GM18499 (cell line): Measurements from ENCODE around the gene BEST1.
"Not testable (repeated sequence)": the region's sequence is repeated elsewhere in the genome, so short reads cannot be mapped to it uniquely, and the experiment has no call there.

Experiments used
- ATAC-seq: cut with Tn5 transposase; IDR thresholded peaks from one replicate; pipeline ENCODE4 v1.9.1; 2021; ENCODE audit warnings: moderate number of reproducible peaks; ENCODE audit not compliant: insufficient read depth, unreplicated experiment

BEST1 gene

DNA sequence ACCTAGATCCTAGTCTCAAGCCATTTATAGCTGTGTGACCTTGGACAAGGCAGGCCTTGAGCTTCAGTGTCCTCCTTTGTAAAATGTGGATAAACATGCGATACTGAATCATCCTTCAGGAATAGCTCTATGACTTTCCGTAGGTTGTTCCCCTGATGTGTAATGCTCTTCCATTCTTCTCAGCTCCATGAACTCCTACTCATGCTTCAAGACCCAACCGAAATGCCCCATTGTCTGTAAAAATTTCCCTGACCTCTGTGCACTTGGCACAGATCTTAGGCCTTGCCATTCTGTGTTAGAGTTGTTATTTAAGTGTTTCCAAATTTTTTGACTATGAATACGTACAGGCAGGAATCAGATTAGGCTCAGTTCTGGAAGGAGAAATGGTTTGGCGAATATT, 3.3 kb upstream of the BEST1 start:
- no peak for ATAC-seq

DNA sequence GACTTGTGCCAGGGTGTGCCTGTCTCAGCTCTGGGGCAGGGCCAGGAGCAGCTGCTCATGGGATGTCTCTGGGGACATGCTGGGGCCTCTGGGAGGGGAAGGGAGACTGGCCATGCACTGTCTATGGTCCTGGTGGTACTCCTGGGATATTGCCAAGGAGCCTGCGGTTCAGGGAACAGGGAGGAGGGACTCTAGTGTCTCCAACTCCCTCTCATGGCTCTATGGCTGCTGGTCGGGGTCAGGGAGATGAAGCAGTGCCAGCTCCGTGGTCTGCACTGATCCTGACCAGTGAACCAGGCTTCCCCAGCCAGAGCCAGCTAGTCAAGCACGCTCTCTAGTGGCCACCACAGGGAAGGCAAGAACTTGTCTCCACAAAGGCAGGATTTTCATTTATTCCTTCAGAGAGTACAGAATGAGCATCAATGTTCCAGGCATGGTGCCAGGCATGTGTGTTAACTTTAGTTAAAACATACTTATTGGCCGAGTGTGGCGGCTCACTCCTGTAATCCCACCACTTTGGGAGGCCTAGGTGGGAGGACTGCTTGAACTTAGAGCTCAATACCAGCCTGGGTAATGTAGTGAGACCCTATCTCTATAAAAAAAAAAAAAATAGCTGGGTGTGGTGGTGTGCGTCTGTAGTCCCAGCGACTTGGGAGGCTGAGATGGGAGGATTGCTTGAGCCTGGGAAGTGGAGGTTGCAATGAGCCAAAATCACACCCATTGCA, 2.5 kb upstream of the BEST1 start:
- no peak for ATAC-seq

DNA sequence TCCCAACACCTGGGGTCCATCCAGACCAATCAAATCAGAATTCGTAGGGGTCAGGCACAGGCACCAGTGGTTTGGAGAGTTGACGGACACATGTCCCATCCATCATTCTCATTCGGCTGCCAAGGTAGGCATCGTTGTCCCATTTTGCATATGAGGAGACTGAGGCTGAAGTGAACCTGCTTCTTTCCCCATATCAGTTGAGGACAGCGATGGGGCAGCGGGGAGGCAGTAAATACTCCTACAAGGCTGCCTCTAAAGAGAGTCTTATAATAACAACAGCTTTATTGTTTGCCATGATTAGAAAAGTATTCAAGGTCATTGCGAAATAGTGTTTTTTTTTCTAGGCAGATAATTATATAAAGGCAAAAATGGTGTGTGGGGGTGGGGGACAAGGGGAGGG, 1.6 kb upstream of the BEST1 start:
- ATAC-seq: no peak

DNA sequence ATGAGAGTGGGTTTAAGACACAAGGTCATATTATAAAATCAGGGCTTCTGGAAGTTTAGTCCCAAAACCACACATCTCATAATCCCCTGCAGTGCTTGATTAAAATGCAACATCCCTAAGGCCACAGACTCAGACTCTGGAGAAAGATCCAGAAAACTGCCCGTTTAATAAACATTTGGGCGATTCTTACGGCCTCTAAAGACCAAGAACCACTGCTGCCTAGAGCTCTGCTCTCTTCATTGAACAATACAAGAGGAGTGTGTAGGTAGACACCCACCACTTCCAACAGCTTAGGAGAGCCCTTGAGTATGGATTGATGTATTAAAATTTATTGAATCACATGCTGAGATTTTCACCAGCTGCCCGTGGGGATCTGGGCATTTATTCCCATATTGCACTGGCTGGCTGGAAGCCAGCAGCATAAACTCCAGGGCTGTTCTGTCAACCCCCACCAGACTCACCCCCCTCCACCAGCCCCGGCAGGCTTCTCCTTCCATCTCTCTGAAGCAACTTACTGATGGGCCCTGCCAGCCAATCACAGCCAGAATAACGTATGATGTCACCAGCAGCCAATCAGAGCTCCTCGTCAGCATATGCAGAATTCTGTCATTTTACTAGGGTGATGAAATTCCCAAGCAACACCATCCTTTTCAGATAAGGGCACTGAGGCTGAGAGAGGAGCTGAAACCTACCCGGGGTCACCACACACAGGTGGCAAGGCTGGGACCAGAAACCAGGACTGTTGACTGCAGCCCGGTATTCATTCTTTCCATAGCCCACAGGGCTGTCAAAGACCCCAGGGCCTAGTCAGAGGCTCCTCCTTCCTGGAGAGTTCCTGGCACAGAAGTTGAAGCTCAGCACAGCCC, 749 bp upstream of the BEST1 start:
- no peak for ATAC-seq

DNA sequence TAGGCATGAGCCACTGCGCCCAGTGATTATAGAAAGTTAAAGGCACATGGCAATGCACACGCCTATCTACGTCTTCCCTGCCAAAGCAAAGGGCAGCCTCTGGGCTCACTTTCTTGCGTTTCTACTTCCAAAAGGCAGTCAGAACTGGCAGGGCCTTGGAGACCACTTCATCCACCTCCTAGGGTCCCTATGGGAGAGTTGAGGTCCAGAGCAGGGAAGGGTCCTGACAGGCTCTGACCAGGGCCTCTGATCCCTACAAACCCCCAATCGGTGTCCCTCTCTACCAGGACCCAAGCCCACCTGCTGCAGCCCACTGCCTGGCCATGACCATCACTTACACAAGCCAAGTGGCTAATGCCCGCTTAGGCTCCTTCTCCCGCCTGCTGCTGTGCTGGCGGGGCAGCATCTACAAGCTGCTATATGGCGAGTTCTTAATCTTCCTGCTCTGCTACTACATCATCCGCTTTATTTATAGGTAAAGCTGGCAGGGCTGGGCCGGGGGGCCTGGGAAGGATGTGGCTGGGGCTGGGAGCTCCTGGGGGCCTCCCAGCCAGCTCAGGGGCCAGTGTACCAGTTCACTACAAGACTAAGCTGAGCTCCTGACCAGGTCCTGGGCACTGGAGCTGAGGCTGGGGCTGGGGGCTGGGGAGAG, 1.5 kb downstream of the BEST1 start:
- ATAC-seq: no peak

DNA sequence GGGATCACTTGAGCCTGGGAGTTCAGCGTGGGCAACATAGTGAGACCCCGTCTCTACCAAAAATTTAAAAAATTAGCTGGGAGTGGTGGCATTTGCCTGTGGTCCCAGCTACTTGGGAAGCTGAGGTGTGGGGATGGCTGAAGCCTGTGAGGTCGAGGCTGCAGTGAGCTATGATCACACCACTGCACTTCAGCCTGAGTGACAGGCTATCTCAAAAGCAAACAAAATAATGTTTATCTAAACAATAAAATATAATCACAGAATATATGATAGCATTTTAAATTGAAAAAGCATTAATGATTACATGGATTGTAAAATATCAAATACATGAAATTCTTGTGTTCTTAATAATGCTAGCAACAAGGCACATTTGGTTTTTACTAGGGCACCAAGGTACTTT, 2.7 kb downstream of the BEST1 start:
- ATAC-seq: no peak

DNA sequence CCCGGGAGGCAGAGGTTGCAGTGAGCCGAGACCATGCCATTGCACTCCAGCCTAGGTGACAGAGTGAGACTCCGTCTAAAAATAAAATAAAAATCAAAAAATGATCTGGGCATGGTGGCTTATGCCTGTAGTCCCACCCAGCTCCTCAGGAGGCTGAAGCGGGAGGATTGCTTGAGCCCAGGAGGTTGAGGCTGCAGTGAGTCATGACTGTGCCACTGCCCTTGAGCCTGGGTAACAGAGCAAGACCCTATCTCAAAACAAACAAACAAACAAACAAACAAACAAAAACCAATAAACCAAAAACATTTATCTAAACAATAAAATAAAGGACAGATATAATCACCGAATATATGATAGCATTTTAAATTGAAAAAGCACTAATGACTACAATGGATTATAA, 3.5 kb downstream of the BEST1 start:
- not testable (repeated sequence) for ATAC-seq

DNA sequence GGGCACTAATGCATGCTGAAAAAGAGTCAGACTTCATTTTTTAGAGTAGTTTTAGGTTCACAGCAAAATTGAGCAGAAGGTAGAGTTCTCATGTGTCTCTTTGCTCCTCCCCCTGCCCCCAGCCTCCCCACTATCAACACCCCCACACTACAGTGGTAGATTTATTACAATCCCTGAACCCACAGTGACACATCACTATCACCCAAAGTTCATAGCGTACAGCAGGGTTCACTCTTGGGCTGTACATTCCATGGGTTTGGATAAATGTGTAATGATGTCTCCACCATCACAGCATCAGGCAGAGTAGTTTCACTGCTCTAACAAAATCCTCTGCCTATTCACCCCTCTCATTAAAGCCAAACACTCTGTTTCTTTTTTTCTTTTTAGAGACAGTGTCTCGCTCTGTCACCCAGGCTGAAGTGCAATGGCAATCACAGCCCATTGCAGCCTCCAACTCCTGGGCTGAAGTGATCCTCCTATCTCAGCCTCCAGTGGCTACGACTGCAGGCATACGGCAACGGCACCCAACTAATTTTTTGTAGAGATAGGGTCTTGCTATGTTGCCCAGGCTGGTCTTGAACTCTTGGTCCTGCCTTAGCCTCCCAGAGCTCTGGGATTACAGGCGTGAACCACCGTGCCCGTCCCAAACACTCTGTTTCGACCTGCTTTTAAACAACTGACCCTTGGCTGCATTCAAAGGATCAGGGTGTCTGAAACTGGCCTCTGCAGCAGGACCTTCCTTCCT, 4.1 kb downstream of the BEST1 start:
- ATAC-seq: no peak

DNA sequence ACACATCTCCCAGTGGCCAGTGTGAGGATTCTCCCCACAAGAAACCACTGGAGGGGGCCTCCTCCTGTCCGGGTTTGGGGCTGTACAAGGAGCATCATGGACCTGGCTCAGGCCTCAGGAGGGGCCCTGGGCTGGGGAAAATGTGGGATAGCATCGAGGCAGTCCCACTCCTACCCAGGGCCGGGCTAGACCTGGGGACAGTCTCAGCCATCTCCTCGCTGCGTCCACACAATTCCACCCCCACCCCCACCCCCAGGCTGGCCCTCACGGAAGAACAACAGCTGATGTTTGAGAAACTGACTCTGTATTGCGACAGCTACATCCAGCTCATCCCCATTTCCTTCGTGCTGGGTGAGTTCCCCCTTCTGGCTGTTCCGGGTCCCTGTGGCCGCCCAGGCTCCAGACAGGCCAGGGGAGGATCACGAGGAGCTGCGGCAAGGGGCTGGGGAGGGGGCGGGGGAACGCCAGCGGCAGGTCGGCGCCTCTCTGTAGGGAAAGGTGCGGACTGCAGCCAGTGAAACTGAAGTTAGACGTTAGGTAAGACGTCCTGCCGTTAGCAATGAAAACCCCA, 4.8 kb downstream of the BEST1 start:
- no peak for ATAC-seq

DNA sequence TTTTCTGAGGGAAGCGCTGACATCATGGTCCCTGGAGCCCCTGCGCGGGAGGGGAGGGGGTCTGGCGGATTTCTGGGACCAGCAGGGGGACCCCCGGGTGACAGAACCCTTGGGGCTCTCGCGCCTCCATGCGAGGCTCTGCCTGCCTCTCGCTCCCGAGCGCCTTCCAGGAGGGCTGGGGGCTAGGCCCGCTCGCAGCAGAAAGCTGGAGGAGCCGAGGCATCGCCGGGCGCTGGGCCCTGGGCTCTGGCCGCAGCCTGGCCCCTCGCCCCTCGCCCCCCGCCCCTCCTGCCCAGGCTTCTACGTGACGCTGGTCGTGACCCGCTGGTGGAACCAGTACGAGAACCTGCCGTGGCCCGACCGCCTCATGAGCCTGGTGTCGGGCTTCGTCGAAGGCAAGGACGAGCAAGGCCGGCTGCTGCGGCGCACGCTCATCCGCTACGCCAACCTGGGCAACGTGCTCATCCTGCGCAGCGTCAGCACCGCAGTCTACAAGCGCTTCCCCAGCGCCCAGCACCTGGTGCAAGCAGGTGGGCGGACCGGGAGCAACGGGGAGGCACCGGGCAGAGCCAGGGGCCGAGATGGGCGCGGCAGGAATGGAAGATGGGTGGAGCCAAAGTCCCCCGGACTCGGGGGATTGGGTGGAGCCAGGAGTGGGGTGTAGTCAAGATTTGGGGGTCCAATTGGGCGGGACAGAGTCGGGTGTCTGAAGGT, 5.4 kb downstream of the BEST1 start:
- ATAC-seq: no peak

DNA sequence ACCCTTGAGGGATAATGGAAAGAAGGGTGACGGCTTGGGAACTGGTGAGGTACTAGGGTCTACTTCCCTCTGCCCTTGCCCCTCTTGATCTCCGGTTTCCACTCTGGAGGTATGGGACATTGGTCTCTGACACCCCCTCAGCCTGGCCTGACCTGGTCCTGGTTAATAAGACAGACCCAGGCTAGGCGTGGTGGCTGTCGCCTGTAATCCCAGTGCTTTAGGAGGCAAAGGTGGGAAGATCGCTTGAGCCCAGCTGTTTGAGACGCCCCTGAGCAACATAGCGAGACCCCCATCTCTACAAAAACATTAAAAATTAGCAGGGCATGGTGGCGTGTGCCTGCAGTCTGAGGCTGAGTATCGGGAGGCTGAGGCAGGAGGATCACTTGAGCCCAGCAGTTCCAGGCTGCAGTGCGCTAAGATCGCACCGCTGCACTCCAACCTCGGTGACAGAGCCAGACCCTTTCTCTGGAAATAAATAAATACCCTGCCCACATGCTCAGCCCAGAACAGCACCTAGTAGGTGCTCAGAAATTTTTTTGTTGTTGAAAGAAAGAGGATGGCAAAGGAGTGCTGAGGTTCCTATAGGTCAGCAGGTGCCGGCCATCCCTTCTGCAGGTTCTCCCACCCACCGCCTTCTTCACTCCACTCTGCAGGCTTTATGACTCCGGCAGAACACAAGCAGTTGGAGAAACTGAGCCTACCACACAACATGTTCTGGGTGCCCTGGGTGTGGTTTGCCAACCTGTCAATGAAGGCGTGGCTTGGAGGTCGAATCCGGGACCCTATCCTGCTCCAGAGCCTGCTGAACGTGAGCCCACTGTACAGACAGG, 6.3 kb downstream of the BEST1 start:
- no peak for ATAC-seq

DNA sequence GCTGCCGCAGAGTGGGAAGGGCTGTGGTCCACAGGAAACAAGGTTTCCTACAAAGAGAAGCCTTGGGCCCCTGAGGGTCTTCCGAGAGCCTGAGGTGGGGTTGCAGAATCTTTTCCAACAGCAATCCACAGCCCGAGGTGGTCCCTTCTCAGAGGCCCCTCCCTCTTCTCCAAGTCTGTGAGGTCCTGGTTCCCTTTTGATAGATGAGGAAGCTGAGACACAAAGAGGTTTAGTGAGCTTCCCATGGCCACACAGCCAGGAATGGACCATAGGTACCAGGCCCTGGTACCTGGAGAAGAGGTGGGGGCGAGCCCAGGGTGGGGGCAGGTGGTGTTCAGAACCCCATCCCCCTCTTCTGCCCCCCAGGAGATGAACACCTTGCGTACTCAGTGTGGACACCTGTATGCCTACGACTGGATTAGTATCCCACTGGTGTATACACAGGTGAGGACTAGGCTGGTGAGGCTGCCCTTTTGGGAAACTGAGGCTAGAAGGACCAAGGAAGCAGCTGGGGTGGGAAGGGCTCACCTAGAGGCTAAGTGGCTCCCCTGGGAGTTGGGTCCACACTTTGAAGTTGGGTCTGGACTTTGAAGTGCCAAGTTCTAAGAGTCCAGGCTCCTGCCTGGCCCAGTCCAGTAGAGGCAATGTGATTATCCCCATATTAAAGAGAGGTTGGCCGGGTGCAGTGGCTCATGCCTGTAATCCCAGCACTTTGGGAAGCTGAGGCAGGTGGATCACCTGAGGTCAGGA, 7.0 kb downstream of the BEST1 start:
- ATAC-seq: no peak

DNA sequence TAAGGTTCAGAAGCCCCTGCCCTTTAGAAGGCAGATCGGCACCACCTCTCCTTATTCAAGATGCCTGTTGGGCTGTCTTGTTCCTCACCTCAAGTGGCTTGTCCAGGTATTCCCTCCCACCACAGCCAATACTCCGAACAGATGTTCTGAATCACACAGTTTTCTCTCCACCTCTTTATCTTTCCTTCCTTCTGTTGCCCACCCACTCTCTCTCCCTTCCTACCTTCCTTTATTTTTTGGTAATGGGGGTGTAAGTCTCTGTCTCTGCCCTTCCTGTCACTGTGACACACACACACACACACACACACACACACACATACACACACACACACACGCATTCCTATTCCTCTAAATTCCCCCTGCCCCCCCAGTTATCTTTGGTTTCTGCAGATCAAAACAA, 8.4 kb downstream of the BEST1 start:
- no peak for ATAC-seq

DNA sequence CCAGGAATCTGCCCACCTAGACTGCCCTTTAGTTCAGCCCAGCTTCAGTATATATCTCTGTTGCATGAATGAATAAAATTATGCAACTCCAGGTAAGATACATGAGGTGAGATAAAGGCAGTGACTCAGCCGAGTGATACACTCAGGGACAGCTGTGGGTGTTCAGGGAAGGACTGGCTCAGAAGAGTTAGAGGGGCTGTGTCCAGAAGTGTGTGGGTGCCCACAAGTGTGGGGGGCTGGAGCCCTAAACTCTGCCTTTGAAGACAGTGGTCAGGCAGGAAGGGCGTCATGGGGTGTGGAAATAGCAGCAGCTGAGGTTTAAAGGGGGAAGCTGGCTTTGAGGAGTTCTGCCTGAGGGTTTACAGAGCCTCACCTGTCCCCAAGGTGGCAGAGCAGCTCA, 9.0 kb downstream of the BEST1 start:
- ATAC-seq: no peak

DNA sequence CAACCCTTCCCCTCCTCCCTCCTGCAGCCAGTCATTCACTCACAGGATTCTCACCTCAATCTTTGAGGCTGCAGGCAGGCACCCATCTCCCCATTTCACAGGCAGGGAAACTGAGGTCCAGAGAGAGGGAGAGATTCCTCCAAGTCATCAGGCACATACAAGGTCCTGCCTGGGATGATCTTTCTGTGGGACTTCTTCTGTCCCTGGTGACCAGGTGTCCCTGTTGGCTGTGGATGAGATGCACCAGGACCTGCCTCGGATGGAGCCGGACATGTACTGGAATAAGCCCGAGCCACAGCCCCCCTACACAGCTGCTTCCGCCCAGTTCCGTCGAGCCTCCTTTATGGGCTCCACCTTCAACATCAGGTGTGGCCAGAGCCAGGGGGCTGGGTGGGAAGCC, 9.5 kb downstream of the BEST1 start:
- no peak for ATAC-seq

DNA sequence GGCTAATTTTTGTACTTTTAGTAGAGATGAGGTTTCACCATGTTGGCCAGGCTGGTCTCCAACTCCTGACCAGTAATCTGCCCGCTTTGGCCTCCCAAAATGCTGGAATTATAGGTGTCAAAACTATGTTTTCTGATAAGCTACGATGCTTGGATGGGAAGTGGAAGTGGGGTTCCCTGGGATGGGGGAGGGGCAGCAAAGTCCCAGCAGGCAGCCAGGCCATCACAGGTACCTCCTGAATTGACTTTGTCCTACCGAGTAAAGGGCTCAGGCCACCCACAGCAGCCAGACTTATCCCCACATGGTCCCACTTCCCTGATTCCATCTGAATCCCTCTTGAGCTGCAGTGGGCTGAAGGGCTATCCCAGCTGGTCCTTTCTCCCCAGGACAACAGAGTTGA, 10.4 kb downstream of the BEST1 start:
- no peak for ATAC-seq

DNA sequence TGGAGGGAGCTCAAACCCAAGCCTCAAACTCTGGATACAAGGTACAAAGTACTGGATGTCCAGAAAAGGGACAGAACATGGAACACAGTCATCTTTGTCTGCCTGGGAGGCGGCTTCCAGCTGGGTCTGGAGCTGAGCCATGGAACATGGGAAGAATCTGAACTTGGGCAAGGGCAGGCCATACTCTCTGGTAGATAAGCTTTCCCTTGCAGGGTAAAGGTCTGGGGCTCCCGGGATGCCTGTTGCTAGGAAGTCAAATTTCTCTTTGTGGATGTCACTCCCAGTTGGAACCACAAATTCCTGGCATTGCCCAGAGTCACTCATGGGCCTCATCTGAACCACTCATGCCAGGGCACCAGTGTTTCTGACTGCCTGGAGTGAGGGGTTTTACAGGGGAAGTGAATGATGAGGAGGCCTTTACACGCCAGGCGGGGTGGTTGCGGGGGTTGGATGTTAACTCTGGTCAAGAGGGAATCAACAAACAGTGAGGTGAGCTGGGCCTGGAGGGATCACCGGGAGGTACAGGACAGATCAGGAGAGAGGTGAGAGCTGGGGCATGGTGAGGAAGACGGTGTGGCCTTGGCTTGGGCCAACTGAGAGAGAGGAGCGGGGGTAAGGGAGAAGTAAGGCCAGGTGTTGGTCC, 11.5 kb downstream of the BEST1 start:
- no peak for ATAC-seq
